IPS-18a (cell line): ENCODE data around the gene EFTUD2.

ENCODE experiments used
- H3K27ac ChIP-seq: one replicate; pipeline ENCODE4 v1.5.1; 2013; ENCODE audit warnings: low read length
- H3K27me3 ChIP-seq: one replicate; pipeline ENCODE4 v1.6.1; 2013; ENCODE audit warnings: mild to moderate bottlenecking, low read length; ENCODE audit not compliant: control insufficient read depth, insufficient read depth
- H3K36me3 ChIP-seq: one replicate; pipeline ENCODE4 v1.6.1; 2013; ENCODE audit warnings: low read depth, low read length; ENCODE audit not compliant: control insufficient read depth
- H3K4me1 ChIP-seq: one replicate; pipeline ENCODE4 v1.6.1; 2013; ENCODE audit warnings: low read depth, low read length; ENCODE audit not compliant: control insufficient read depth
- H3K4me3 ChIP-seq: one replicate; pipeline ENCODE4 v1.5.1; 2013; ENCODE audit warnings: low read length
- H3K9ac ChIP-seq: one replicate; pipeline ENCODE4 v1.6.1; 2013; ENCODE audit warnings: mild to moderate bottlenecking, low read length, moderate library complexity
- H3K9me3 ChIP-seq: one replicate; pipeline ENCODE4 v1.6.1; 2013; ENCODE audit warnings: low read depth, low read length; ENCODE audit not compliant: control insufficient read depth

EFTUD2 gene

GRCh38 chr17:44808156-44808555, 91.1 kb downstream of the EFTUD2 start:
- H3K4me3 ChIP-seq = no peak overlapping the region
- H3K9me3 ChIP-seq = no peaks in the 10 kb centered on the region
- H3K27me3 ChIP-seq = no peaks in the 10 kb centered on the region
- H3K27ac ChIP-seq = no peak overlapping the region
- H3K36me3 ChIP-seq = peaks cover 30% of the 10 kb centered on the region
- no peak overlapping the region for H3K9ac ChIP-seq
- no peaks in the 10 kb centered on the region for H3K4me1 ChIP-seq

GRCh38 chr17:44807817-44808155, 91.5 kb downstream of the EFTUD2 start:
- H3K4me1 ChIP-seq = no peaks in the 10 kb centered on the region
- H3K9ac ChIP-seq = no peak overlapping the region
- H3K4me3 ChIP-seq = no peak overlapping the region
- no peaks in the 10 kb centered on the region for H3K27me3 ChIP-seq
- peaks cover 34% of the 10 kb centered on the region for H3K36me3 ChIP-seq
- H3K27ac ChIP-seq = no peak overlapping the region
- no peaks in the 10 kb centered on the region for H3K9me3 ChIP-seq

GRCh38 chr17:44807093-44807816, 92.0 kb downstream of the EFTUD2 start:
- Histone ChIP-seq H3K27ac (no peak overlapping the region), H3K4me1 (no peaks in the 10 kb centered on the region), H3K9me3 (no peaks in the 10 kb centered on the region), H3K36me3 (peaks cover 37% of the 10 kb centered on the region), H3K9ac (no peak overlapping the region), H3K4me3 (no peak overlapping the region), H3K27me3 (no peaks in the 10 kb centered on the region)

- H3K36me3 ChIP-seq = peaks cover 59% of the 10 kb centered on the region
Measured at GRCh38 chr17:44804302-44805089, 94.7 kb downstream of the EFTUD2 start.

GRCh38 chr17:44801880-44802279, 97.4 kb downstream of the EFTUD2 start:
- H3K4me1 ChIP-seq = no peaks in the 10 kb centered on the region
- no peaks in the 10 kb centered on the region for H3K27me3 ChIP-seq
- H3K9ac ChIP-seq = no peak overlapping the region
- no peaks in the 10 kb centered on the region for H3K9me3 ChIP-seq
- H3K36me3 ChIP-seq = peaks cover 69% of the 10 kb centered on the region
- H3K4me3 ChIP-seq = no peak overlapping the region
- no peak overlapping the region for H3K27ac ChIP-seq

More at GRCh38 chr17:44804302-44805089, 94.7 kb downstream of the EFTUD2 start:
- Histone ChIP-seq H3K4me1 (no peaks in the 10 kb centered on the region), H3K27me3 (no peaks in the 10 kb centered on the region), H3K27ac (no peak overlapping the region), H3K9me3 (no peaks in the 10 kb centered on the region), H3K4me3 (no peak overlapping the region), H3K9ac (no peak overlapping the region)
